NCI-H345 treated with DMSO at 0.1 percent for 48 hours (cell line): ENCODE measurements around the gene PRDM16.

Experiments used
- DNase-seq: peaks from one replicate; lab custom pipeline; 2025; ENCODE audit not compliant: unreplicated experiment; lab: John Stamatoyannopoulos, UW

The PRDM16 gene

DNA sequence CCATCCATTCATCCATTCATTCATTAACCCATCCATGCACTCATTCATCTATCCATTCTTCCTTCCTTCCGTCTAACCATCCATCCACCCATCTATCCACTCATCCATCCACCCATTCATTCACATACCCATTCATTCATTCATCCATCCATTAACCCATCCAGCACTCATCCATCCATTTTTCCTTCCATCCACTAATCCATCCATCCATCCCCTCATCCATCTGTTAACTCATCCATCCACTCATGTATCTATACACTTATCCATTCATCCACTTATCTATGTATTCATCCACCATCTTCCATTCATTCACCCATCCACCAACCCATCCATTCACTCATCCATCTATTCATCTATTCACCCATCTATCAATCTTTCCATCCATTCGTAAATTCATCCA, 107.8 kb downstream of the PRDM16 start:
- DNase-seq, result no peak

DNA sequence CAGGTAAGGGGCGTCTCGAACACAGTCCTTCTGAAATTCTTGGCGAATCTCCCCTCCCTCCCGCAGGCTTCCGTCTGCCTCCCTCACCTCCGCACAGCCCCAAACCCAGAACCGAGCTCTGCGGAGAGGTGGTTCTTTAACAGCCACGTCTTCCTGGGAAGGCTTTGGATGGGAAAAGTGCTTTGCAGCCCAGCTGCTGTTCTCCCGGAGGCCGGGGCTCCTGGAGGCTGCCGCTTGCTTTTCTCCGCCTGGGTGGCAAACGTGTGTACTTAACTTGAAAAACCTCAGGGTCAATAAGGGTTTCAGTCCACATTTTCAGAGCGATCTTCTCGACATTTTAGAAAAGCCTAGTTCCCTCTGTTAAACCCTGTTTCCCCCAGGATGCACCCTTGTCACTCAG, 109.3 kb downstream of the PRDM16 start:
- DNase-seq, result no peak

DNA sequence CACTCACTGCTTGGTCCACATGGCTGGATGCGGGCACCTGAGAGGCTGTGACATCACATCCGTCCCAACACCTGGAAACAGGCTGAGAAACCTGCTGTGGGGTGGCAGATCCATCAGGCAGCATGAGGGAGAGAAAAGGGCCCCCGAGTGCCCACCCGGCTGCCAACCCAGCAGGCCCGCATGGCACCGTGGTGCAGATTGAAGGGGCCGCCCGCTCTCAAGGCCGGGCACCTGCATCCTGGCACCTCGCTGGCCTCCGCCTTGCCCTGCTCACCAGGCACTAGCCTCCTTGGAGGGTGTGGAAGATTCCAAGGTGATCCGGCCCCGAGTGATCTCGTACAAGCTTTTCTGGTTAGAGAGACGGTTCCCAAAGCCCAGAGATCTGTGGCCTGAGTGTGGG, 110.5 kb downstream of the PRDM16 start:
- no peak for DNase-seq

DNA sequence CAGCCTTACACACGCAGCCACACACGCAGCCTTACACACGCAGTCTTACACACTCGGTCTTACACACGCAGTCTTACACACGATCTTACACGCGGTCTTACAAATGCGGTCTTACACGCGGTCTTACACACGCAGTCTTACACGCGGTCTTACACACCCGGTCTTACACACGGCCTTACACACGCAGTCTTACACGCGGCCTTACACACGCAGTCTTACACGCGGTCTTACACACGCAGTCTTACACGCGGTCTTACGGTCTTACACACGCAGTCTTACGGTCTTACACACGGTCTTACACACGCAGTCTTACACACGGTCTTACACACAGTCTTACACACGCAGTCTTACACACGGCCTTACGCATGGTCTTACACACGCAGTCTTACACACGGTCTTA, 111.9 kb downstream of the PRDM16 start:
- no peak for DNase-seq

DNA sequence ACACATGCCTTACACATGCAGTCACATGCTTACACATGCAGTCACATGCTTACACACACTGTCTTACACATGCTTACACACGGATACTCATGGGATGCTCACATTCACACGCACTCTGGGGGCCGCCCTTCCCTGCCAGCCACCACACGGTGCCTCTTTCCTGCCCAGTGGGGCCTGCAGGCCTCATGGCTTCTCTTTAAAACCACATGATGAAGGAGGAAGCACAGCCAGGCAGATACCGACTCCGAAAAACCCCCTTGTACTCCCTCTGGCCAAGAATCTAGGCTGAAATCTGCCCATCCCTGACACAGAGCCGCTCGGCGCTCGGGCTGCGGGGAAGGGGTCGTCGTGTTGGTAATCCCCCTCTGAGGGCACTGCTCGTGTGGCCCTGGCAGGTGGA, 113.0 kb downstream of the PRDM16 start:
- no peak for DNase-seq

DNA sequence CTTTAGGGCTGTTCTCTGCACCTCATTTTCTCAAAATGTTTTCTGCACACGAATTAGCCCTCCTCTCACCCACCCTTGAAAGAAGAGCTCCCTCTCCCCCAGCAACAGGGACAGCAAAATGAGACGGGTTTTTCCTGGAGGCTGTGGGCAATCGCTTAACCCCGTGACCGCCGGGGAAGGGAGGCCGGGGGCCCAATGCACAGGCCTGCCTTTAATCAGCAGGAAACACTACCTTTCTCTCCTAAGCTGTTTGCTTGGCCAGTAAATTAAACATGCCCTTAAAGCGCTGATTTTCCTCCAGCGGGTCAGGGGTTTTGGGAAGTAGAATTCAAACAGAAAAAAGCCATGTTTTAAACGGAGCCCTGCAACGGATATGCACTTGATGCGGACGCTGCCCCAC, 114.4 kb downstream of the PRDM16 start:
- no peak for DNase-seq

DNA sequence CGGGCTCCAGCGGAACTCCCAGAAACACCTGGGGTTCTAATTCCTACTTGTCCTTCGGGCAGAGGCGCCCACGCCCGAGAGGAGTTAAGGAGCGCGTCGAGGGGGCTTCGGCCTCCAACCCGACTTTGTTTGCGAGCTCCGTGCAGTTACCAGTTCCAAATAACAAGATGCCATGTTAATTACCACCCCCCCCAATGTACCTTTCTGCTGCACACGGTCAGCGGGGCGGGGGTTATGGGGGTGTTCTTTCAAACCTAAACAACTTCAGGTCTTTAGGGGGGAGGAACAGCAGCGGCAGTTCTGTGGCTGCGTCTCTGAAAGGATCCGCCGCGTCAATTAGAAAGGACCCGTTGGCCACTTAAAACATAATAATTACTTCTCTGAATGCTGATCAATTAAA, 114.8 kb downstream of the PRDM16 start:
- no peak for DNase-seq

DNA sequence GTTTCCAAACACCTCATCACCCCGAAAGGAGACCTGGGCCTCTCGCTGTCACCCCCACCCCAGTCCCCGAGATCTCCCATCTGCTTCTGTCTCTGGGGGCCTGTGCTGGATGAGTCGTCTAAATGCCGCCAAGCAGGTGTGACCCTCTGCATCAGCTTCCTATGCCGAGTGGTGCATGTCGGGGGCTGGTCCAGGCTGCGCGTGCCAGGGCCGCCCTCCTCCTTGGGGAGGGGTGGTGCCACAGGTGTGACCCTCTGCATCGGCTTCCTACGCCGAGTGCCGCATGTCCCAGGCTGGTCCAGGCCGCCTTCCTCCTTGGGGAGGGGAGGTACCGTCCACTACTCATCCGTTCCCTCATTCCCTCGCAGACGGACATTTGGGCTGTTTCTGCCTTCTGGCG, 115.7 kb downstream of the PRDM16 start:
- no peak for DNase-seq

DNA sequence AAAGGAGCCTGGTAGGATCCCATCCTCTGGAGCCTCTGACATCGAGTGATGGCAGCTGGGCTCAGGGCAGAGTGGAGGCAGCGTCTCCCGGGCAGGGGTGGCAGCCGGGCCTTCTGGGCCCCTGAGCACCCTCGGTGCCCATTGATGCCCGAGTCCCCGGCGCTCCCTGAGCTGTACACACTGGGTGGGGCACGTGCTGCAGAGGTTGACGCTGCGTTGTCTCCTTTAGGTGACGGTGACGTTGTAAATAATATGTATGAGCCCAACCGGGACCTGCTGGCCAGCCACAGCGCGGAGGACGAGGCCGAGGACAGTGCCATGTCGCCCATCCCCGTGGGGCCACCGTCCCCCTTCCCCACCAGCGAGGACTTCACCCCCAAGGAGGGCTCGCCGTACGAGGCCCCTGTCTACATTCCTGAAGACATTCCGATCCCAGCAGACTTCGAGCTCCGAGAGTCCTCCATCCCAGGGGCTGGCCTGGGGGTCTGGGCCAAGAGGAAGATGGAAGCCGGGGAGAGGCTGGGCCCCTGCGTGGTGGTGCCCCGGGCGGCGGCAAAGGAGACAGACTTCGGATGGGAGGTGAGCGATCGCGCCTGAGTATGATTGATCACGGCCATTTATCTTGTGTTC, 117.0 kb downstream of the PRDM16 start:
- no peak for DNase-seq

DNA sequence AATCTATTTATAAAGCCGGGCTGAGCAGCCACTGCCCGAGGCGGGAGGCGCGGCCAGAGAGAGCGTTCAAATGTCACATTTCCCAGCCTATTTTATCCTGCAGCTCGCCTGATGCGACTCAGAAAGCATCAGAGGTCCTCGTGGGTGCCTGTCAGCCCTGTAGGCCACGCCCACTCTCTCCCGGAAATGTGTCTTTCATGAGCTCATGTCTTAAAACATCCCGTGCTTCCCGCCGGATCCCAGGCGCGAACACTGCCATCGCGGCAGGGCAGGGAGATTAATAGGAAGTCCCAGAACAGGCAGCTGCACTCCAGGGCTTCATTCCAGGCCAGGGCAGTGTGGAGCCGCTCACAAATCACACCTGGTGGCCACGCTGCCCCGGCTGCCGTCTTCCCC, 117.5 kb downstream of the PRDM16 start:
- DNase-seq, result no peak

DNA sequence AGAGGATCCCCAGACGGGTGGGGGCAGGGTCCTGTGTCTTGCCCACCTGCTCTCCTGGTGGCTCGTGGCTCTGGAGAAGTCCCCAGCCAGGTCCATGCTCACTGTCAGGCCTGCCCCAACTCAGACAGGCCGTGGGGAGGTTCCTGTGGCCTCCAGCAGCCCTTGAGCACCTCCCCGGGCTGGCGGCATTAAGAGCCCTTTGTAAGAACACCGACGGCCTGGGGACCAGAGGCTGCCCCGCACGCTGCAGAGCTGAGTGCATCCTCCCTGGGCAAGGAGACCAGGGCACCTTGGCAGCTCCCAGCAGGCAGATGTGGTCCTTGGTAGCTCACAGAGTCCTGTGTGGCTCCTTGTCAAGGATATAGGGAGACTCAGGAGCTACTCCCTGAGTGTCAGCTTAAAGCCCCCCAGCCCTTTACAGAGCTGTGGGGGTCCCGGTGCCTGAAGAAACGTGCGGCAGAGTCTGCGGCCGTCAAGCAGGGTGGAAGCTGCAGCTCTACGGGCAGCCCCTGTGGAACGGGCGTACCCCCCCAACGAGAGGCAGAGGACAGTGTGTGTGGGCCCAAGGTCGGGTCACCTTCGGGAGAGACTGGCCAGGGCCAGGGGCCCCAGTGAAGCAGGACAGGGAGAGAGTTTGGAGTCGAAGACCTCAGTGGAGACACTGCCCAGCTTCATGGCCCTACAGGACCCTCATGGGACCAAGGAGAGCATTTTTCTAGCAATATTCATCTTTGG, 118.6 kb downstream of the PRDM16 start:
- no peak for DNase-seq

DNA sequence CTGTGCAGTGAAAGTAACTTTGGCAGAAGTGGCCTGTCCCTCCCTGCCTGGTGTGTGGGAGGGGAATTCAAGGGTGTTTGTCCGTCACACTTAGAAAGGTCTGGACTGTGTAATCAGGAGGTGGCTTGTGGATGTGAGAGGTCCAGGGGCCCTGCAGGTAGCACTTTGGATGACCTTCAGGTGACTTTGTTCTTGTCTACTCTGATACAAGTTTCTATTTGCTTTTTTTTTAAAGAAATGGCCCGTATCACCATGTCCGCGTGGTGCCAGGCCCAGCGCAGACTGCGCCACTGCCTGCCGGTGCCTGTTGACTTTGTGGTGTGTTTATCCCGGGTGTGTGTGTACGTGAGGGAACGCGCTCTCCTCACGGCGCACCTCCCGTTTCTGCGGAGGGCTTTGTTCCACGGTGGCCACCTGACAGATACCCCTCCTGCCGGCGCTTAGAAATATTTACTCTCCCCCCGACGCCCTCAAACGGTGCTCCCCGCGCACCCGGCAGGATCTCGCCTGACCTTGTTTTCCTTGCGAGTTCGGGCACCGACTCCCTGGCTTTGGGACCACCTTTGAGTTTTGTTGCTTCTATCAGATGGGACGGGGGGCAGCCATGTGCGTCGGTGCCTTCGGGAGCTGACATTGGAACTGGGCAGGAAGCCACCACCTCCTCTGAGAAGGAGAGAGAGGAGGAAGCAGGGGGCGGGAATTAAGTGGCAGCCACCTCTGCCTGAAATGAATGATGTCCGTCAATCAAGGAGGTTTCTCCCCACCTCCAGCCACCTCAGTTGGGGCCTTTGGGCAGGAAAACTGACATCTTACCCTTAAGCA, 119.4 kb downstream of the PRDM16 start:
- no peak for DNase-seq

DNA sequence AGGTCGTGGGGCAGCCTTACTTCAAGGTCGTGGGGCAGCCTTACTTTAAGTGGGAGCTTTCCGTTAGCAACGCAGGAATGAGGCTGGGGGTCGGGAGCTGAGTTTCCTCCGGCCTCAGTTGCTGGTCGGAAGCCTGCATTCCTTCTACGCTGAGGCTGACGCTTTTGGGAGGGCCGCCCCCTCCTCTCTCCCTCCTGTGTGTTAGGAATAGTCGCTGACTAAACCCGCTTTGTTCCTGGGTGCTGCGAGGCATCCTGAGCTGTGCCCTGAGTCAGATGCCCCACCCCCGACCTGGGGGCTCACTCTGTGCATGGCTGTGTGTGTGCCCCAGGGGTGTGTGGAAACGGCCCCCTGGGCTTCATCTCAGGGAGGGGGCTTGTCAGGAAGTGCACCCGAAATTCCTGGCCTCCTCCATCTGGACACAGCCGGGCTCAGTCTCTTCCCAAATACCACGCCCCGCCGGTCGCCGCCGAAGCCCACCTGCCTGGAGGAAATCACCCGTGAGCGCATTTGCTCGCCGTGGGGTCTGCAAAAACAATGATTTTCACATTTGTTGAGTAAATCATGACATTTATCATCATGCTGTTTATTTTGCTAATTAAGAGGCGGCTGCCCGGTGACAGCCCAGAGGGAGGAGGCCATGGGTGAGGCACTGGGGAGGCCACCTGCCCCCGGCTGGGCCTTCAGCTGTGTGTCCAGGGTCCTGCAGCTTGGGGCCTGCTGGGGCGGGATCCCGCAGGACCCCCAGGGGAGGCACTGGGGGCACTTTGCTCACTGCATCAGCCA, 121.4 kb downstream of the PRDM16 start:
- DNase-seq, result no peak

DNA sequence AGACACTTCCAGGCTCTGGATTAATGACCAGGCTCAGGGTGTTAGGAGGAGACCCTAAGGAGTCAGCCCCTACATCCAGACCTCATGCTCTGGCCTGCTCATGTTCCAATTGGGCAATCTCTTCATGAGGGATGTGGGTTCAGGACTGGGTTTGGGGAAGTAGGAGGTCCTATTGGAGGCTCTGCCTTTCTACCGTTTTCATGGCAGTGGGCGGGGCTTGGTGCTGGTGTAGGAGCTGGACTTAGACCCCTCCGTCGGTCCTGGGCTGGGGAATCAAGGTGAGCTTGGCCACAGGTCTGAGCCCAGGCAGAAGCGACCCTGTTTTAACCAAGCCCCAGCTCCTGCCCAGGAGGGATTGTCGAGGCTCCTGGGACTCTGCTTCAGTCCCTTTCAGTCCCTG, 123.4 kb downstream of the PRDM16 start:
- no peak for DNase-seq

DNA sequence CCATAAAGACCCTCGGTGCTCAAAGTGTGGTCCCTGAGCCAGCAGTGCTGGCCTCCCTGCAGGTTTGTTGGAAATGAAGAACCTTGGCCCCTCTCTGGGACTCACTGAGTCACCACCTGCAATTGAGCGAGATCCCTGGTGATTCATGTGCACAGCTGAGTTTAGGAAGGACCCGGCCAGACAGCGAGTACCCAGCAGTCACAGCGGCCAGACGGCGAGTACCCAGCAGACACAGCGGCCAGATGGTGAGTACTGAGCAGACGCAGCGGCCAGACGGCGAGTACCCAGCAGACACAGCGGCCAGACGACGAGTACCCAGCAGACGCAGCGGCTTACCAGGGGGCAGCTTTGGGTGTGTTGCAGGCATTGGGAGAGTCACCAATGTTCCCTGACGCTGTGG, 123.8 kb downstream of the PRDM16 start:
- no peak for DNase-seq

DNA sequence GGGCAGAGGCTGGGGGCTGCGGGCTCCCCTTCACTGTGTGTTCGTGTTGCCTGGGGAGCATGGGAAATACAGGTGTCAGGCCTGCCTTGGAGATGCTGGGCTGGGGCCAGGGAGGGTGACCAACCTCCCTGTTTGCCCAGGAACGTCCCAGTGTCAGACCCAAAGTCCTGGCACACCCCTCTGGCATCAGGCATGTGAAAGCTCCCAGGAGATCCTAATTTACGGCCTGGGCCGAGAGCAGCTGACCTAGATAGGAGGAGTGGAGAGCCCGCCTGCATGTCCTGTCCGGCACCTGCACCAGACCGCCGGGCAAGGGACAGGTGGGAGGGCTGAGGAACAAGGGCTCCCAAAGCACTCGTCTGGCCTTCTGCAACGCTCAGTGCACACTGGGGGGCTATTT, 124.8 kb downstream of the PRDM16 start:
- DNase-seq, result no peak

DNA sequence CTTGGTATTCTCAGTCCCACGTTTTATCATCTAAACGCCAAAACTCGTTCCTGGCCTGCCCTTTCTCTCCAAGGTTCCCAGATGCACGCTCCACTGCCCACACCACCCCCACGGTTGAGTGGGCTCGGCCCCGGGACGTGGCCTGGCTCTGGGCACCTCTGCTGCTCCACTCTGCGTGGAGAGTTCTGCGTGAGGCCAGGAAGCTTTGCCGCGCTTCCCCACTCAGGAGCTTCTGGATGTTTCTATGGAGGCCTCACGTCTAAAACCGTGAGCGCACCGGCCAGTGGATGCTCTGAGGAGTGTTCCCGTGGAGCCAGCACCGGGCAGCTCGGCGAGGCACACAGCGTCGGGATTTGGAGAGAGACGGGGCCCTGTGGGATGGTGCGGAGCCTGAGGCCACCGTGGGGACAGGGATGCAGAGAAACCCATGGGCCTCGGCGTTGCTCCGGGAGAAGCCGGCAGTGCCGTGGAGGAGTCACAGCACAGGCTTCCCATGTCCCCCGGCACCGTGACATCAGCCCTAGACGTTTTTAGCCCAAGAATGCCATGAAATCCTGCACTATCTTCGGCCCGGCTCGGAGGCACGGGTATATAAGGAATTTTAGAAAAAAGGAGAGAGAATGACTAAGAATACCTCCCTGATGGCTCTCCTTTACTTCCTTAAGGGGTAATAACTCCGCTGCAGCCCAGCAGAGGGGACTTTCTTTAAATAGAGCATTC, 125.9 kb downstream of the PRDM16 start:
- DNase-seq, result no peak

DNA sequence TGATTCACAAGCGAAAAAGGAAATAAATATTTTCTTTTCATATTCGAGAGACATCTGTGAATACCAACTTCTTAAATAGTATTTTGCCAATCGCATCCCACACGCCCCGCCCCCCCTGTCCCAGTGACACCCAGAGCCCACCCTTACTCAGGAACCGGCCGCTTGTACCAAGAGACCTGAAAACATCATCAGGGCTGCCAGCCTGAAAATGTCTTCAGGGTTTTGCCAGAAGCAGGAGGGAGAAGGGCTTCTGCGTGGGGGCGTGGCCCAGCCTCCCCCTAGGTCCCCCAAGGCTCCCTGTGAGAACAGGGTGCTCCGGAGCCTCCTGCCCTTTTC, 126.4 kb downstream of the PRDM16 start:
- DNase-seq, result no peak

DNA sequence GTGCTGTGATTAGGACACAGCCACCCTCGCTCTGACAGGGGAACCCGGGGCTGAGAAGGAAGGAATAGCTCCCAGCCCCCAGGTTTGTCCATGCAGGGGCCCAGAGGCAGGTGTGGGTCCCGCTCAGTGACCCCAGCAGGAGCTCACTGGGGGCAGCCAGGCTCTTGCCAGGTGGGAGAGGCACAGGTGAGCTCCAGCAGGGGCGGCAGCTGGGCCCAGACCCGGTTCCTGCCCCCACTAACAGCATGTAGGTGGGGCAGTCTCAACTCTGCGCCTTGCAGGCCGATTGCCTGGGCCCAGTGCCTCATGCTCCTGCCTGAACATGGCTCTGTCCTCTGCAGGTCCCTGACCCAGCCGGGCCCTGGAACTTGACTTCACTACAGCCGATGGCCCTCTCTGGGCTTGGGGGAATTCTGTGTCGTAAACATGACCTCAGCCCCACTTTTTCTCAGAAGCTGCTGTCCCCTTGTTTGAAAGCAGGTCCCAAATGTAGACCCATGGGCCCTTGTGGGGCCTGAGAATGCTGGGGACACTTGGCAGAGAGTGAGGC, 127.0 kb downstream of the PRDM16 start:
- DNase-seq, result no peak

DNA sequence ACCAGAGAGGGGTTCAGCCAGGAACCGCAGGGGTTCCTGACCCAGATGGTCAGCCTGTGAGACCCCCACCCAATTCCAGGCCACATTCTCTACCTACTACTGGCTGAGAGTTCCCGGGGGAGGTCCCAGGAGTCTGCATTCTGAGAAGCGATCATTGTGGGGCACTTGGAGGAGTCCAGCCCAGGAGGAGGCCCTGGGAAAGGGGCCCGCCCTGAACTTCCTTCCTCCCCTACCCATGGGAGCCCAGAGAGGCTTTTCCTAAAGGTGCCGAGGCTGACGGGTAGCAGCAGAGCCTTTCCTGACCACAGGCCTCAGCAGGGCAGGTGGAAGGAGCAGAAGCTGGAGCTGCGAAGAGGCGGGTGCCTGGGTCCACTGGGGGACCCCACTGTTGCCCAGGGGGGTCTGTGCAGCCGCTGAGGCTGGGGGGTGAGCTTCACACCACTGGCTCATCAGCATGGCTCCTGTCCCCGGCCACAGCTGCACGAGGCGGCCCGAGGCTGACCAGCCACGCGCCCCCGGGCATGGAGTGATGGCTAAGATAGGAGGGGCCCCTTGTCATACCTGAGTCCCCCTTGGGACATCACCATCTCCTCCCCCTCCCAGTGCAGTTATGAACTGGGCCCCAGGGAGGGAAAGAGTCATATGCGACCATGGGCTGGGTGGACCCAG, 127.7 kb downstream of the PRDM16 start:
- DNase-seq, result no peak
